Kidney epithelial cell (primary cell): ENCODE measurements around the gene PKD1L1. TPM values are rescaled to one million over a fixed set of nuclear protein-coding genes. Genes with fewer than 3 reads are reported as not detected.

Experiments
- DNase-seq: peaks from one replicate; pipeline ENCODE4 v3.0.0-alpha.2; 2010; ENCODE audit warnings: low read depth
- H3K27me3 ChIP-seq: 2 replicates; pipeline ENCODE4 v1.6.0; 2011; ENCODE audit warnings: low read length; ENCODE audit not compliant: control insufficient read depth, insufficient read depth
- H3K36me3 ChIP-seq: 2 replicates; pipeline ENCODE4 v1.5.1; 2011; ENCODE audit warnings: low read length; ENCODE audit not compliant: control insufficient read depth, insufficient read depth
- H3K4me3 ChIP-seq: 2 replicates; pipeline ENCODE4 v1.5.1; 2011; ENCODE audit warnings: low read depth, mild to moderate bottlenecking, control low read depth, low read length
- CTCF ChIP-seq: IDR thresholded peaks from 2 replicates; pipeline ENCODE4 v1.5.1; 2011; ENCODE audit warnings: mild to moderate bottlenecking, moderate library complexity, low read length, control low read depth, inconsistent platforms; ENCODE audit not compliant: insufficient read depth, poor library complexity, severe bottlenecking
- total RNA-seq: library from RNA; depleted of rRNA; stranded (reverse); fragments of >200 nt; gene quantifications from 2 replicates; pipeline ENCODE4 v1.2.3, GENCODE V29; 2015

PKD1L1 gene
- total RNA-seq, 1 donor from 2014 or later: 0.08 TPM

DNA sequence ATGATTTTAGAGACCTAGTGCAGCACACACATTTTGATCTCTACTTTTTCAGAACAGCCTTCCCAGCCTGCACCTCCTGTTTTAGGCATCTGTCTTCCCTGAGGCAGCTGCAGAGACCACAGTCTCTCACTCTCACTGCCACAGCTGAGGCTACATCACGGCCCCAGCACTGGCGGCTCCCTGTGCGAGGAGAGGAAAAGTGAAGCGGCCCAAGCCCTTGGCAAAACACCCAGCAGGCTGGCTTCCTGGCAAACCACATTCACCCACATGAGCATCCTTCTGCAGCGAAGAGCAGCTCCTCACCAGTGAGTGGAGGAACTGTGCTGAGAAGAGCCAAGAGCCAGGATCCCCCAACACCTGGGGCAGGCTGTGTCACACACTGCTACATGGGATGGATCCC lies 17.2 kb upstream of the PKD1L1 start:
- DNase-seq: no peak
- TF ChIP-seq CTCF: no peak
- Histone ChIP-seq H3K36me3 (peaks cover 7% of the 10 kb centered on the region), H3K4me3 (no peak overlapping the region), H3K27me3 (no peaks in the 10 kb centered on the region)

DNA sequence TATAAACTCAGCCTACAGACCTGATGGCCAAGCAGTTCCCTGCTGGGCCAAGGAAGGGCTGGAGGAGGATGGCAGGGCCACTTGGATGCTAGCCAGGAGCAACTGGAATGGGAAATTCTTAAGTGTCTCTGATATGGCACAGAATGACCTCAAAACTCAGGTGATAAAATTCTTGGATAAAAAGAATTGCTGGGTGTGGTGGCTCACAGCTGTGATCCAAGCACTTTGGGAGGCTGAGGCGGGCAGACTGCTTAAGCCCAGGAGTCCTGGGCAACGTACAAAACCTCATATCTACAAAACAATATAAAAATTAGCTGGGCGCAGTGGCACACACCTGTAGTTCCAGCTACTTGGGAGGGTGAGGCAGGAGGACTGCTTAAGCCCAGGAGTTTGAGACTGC lies 14.0 kb upstream of the PKD1L1 start:
- no peak for TF ChIP-seq CTCF
- Histone ChIP-seq H3K4me3 (no peak overlapping the region), H3K27me3 (no peaks in the 10 kb centered on the region), H3K36me3 (peaks cover 5% of the 10 kb centered on the region)
- DNase-seq: no peak

GRCh38 chr7:47957156-47957555 lies 8.9 kb upstream of the PKD1L1 start:
- Histone ChIP-seq H3K4me3 (no peak overlapping the region), H3K36me3 (no peaks in the 10 kb centered on the region), H3K27me3 (no peaks in the 10 kb centered on the region)
- DNase-seq: no peak
- no peak for TF ChIP-seq CTCF

DNA sequence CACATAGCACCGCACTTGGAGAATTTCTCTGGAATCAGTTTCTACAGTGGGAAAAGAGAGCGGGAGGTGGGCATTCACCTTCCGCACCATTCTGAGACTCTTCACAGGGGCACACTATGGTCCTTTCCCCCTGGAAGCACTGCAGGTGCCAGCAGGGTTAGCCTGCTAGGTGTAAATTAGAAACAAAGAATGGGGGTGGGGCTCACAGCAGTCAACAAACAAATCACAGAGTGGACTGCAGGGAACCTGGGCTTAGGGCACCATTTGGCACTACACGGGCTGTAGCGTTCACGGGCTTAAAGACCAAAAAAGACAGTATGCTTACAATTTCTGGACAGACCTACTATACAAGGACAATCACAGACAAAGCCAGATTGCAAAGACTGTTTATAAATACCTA lies 8.0 kb upstream of the PKD1L1 start:
- no peaks in the 10 kb centered on the region for H3K36me3 ChIP-seq
- no peaks in the 10 kb centered on the region for H3K27me3 ChIP-seq
- no peak for DNase-seq
- H3K4me3 ChIP-seq: no peak overlapping the region
- no peak for TF ChIP-seq CTCF

DNA sequence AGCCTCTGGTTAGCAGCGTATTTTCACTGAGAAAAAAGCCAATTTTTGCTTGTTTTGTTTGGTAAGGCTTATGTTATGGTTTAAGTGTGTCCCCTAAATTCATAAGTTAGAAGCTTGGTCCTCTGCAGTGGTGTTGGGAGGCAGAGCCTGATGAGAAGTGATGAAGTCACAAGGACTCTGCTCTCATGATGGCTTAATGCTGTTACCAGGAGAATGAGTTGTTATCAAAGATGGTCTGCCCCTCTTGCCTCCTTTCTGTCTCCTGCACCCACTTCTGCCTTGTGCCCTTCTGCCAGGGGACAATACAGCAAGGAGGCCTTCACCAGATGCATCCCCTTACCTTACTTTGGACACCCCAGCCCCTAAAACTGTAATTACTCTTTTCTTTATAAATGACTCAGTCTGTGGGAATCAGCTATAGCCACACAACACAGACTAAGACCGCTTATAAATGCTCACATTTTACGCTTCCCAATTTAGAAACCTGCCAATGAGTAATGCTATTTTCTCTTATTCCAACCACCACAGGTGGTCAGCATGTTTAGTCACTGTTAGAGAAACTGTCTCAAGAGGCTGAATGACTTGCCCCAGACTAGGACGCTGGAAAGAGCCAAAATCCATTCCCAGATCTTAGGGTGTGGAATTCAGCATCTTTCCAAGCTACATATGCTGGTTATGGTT lies 6.1 kb upstream of the PKD1L1 start:
- H3K27me3 ChIP-seq: no peaks in the 10 kb centered on the region
- no peak for DNase-seq
- no peaks in the 10 kb centered on the region for H3K36me3 ChIP-seq
- no peak for TF ChIP-seq CTCF
- no peak overlapping the region for H3K4me3 ChIP-seq

GRCh38 chr7:47953822-47954221 lies 5.6 kb upstream of the PKD1L1 start:
- no peak overlapping the region for H3K4me3 ChIP-seq
- H3K36me3 ChIP-seq: no peaks in the 10 kb centered on the region
- no peak for DNase-seq
- no peaks in the 10 kb centered on the region for H3K27me3 ChIP-seq
- no peak for TF ChIP-seq CTCF
